Progenitor cell of endocrine pancreas (in vitro differentiated cells): ENCODE measurements around the gene MRM2. TPM values are rescaled to one million over a fixed set of nuclear protein-coding genes. Genes with fewer than 3 reads are reported as not detected.

Source experiments
- DNase-seq: peaks from one replicate; pipeline ENCODE4 v3.0.0; 2021; ENCODE audit warnings: low spot score; ENCODE audit not compliant: unreplicated experiment
- H3K27ac Mint-ChIP-seq: 2 replicates; pipeline ENCODE4 v1.8.0; 2021; ENCODE audit warnings: mild to moderate bottlenecking, moderate library complexity, mixed read lengths
- H3K27me3 Mint-ChIP-seq: 2 replicates; pipeline ENCODE4 v1.8.0; 2021; ENCODE audit warnings: mixed read lengths
- H3K36me3 Mint-ChIP-seq: 2 replicates; pipeline ENCODE4 v1.8.0; 2022; ENCODE audit warnings: mixed read lengths; ENCODE audit not compliant: insufficient read depth
- H3K4me1 Mint-ChIP-seq: 2 replicates; pipeline ENCODE4 v1.8.0; 2021; ENCODE audit warnings: low read depth, mixed read lengths
- H3K4me3 Mint-ChIP-seq: 2 replicates; pipeline ENCODE4 v1.8.0; 2021; ENCODE audit warnings: low read depth, mild to moderate bottlenecking, moderate library complexity, mixed read lengths
- H3K9me3 Mint-ChIP-seq: 2 replicates; pipeline ENCODE4 v1.8.0; 2021; ENCODE audit warnings: low read depth, mixed read lengths
- total RNA-seq: library from RNA; stranded (reverse); gene quantifications from 2 replicates; pipeline ENCODE4 v1.2.1, GENCODE V29; 2021
- TF ChIP-seq, protein P1 (sequence below): fragments of 200-600 bp; sonication (generic); IDR thresholded peaks from one replicate; pipeline ENCODE4 v1.5.0; 2021; ENCODE audit warnings: antibody characterized with exemption, mild to moderate bottlenecking; ENCODE audit not compliant: unreplicated experiment

The MRM2 gene
- total RNA-seq, 1 donor from 2014 or later, result 28.7 TPM

DNA sequence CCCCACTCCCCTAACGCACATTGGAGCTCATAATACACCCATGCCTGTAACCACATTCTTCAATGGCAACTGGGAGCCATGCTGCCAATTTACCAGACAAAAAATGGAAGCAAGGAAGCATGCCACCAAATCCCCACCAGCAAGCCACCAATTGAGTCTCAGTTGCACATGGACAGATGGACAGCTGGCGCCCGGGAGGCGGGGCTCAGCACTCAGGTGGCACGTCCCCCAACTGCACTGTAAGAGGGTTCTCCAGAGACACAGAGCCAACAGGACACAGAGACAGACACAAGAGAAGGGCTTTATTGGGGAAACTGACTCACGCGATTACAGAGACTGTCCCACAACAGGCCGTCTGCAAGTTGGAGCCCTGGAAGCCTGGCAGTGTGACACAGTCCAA, 11.8 kb downstream of the MRM2 start:
- Mint-ChIP-seq H3K4me3 (peak overlapping the region; percentile 19), H3K27me3 (no peaks in the 10 kb centered on the region), H3K4me1 (peaks cover 10% of the 10 kb centered on the region), H3K9me3 (no peaks in the 10 kb centered on the region), H3K36me3 (peaks cover 18% of the 10 kb centered on the region), H3K27ac (no peak overlapping the region)
- DNase-seq, result no peak
- TF ChIP-seq, protein P1, sequence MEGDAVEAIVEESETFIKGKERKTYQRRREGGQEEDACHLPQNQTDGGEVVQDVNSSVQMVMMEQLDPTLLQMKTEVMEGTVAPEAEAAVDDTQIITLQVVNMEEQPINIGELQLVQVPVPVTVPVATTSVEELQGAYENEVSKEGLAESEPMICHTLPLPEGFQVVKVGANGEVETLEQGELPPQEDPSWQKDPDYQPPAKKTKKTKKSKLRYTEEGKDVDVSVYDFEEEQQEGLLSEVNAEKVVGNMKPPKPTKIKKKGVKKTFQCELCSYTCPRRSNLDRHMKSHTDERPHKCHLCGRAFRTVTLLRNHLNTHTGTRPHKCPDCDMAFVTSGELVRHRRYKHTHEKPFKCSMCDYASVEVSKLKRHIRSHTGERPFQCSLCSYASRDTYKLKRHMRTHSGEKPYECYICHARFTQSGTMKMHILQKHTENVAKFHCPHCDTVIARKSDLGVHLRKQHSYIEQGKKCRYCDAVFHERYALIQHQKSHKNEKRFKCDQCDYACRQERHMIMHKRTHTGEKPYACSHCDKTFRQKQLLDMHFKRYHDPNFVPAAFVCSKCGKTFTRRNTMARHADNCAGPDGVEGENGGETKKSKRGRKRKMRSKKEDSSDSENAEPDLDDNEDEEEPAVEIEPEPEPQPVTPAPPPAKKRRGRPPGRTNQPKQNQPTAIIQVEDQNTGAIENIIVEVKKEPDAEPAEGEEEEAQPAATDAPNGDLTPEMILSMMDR, result no peak

DNA sequence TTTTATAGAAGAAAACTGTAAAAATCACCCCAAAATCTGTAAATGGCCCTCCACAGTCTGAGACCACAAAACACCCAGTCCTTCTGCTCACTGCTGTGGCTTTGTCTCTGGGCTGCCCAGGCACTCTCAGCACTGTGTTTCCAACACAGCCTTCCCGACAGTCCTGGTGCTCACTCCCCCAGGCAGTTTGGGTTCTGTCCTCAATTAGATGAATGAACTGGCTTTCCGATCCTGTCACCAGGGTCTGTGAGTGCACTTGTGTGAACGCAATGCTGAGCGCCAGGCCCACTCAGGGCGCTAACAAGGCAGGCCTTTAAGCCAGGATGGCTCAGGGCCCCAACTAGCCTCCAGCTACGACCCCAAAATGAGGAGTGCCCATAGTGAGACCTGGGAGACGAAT, 12.5 kb downstream of the MRM2 start:
- TF ChIP-seq, protein P1, result no peak
- no peak overlapping the region for H3K27ac Mint-ChIP-seq
- H3K9me3 Mint-ChIP-seq, result no peaks in the 10 kb centered on the region
- H3K27me3 Mint-ChIP-seq, result no peaks in the 10 kb centered on the region
- peaks cover 12% of the 10 kb centered on the region for H3K36me3 Mint-ChIP-seq
- H3K4me3 Mint-ChIP-seq, result no peak overlapping the region
- H3K4me1 Mint-ChIP-seq, result peaks cover 10% of the 10 kb centered on the region
- no peak for DNase-seq

DNA sequence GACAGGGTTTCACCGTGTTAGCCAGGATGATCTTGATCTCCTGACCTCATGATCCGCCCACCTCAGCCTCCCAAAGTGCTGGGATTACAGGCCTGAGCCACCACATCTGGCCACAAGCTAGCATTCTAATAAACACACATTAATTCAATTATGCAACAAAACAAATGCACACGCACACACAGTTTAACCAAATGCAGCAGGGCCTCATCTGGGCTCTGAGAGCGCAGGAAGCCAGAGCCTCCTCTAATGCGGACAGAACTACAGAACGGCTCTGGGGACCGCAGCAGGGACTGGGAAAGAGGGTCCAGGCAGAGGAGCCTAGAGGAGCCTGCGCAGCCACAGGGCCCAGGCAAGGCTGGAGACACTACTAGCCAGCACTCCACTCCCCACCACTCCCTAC, 13.1 kb downstream of the MRM2 start:
- H3K9me3 Mint-ChIP-seq, result no peaks in the 10 kb centered on the region
- TF ChIP-seq, protein P1, result no peak
- H3K4me1 Mint-ChIP-seq, result peaks cover 10% of the 10 kb centered on the region
- no peak for DNase-seq
- H3K27me3 Mint-ChIP-seq, result no peaks in the 10 kb centered on the region
- H3K4me3 Mint-ChIP-seq, result no peak overlapping the region
- no peak overlapping the region for H3K27ac Mint-ChIP-seq
- peaks cover 16% of the 10 kb centered on the region for H3K36me3 Mint-ChIP-seq

DNA sequence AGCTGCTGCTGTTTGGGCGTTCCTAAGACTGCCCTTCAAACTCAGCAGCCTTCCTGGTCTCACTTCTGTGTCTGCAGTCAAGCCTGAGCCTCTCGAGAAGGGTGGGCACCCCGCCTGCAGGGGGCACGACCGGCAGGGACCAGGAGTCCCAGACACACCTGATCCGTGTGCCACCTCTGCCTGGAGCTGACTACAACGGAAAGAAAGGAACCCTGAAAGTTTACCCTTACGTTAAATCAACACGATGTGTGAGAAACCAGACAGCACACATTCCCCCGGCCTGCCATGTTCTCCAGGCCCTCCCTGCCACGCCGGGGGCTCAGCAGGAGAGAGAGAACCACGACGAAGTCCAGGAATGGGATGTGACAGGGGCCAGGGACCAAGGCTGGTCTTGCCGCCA, 14.3 kb downstream of the MRM2 start:
- H3K27me3 Mint-ChIP-seq, result no peaks in the 10 kb centered on the region
- no peak overlapping the region for H3K27ac Mint-ChIP-seq
- peaks cover 16% of the 10 kb centered on the region for H3K36me3 Mint-ChIP-seq
- no peak for DNase-seq
- no peaks in the 10 kb centered on the region for H3K9me3 Mint-ChIP-seq
- no peak overlapping the region for H3K4me3 Mint-ChIP-seq
- TF ChIP-seq, protein P1, result no peak
- peaks cover 6% of the 10 kb centered on the region for H3K4me1 Mint-ChIP-seq

DNA sequence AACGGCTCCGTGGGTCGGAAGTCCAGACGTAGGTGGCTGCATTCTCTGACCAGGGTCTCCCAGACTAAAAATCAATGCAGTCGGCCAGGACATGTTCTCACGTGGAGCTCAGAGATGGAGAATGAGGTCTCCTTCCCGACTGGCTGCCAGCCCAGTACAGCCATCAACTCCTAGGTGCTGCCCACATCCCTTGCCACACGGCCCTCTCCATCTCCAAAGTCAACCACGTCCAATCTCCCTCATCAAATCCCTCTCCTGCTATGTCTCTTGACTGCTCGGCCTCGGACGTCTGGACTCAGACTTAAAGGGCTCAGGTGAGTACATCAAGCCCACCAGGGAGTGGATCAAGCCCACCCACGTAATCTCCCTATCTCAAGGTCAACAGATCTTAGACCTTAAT, 16.2 kb downstream of the MRM2 start:
- Mint-ChIP-seq H3K4me1 (no peaks in the 10 kb centered on the region), H3K27ac (no peak overlapping the region), H3K36me3 (peaks cover 22% of the 10 kb centered on the region), H3K4me3 (no peak overlapping the region), H3K27me3 (no peaks in the 10 kb centered on the region), H3K9me3 (no peaks in the 10 kb centered on the region)
- DNase-seq, result no peak
- TF ChIP-seq, protein P1, result no peak

DNA sequence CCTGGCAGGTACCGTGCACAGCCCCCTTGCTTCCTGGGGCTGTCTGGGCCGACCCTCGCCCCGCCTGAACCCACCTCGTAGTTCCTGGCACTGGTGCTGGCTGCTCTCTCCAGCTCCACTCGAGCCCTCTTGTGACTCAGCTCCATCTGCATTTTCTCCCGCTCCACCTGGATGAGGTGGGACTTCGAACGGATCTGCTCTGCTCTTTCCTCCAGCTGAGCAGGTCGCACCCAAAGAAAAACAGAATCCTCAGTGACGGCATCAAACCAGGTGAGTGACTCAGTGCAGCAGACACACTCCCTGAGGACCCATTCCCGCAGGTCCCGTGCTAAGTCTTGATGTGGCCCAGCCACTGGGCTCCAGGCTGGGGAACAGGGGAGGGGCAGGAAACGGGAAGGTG, 16.7 kb downstream of the MRM2 start:
- DNase-seq, result no peak
- TF ChIP-seq, protein P1, result no peak
- no peak overlapping the region for H3K4me3 Mint-ChIP-seq
- no peak overlapping the region for H3K27ac Mint-ChIP-seq
- no peaks in the 10 kb centered on the region for H3K27me3 Mint-ChIP-seq
- no peaks in the 10 kb centered on the region for H3K9me3 Mint-ChIP-seq
- peaks cover 22% of the 10 kb centered on the region for H3K36me3 Mint-ChIP-seq
- H3K4me1 Mint-ChIP-seq, result no peaks in the 10 kb centered on the region
